A549 (cell line): ENCODE data around the gene PTPRD.

ENCODE experiments used
- HDAC2 ChIP-seq: fragments of 200-600 bp; sonication (generic); IDR thresholded peaks from 2 replicates; pipeline ENCODE4 v1.6.1; 2016
- HOXA7 ChIP-seq: fragments of 250-450 bp; sonication (Bioruptor Pico); IDR thresholded peaks from 2 replicates; pipeline ENCODE4 v1.5.0; 2020; ENCODE audit warnings: mild to moderate bottlenecking, moderate library complexity
- KDM5A ChIP-seq: fragments of 200-600 bp; sonication (generic); IDR thresholded peaks from 2 replicates; pipeline ENCODE4 v1.6.1; 2016; ENCODE audit warnings: antibody characterized with exemption, mild to moderate bottlenecking
- MAZ ChIP-seq: fragments of 150-350 bp; IDR thresholded peaks from 2 replicates; pipeline ENCODE4 v1.6.1; 2014; ENCODE audit warnings: antibody characterized with exemption, low read depth, low read length, borderline replicate concordance
- POLR2A ChIP-seq: IDR thresholded peaks from 2 replicates; pipeline ENCODE4 v1.6.1; 2012; ENCODE audit warnings: mild to moderate bottlenecking, low read length
- SMC3 ChIP-seq: fragments of >200 bp; sonication (Bioruptor Twin); formaldehyde crosslinking; IDR thresholded peaks from 3 replicates; pipeline ENCODE4 v1.6.1; 2018; ENCODE audit warnings: inconsistent platforms
- ZFP36 ChIP-seq: fragments of 450-650 bp; IDR thresholded peaks from 2 replicates; pipeline ENCODE4 v1.6.1; 2014; ENCODE audit warnings: borderline replicate concordance; ENCODE audit not compliant: partially characterized antibody
- TF ChIP-seq, protein P1 (sequence below): fragments of >200 bp; sonication (Bioruptor Twin); formaldehyde crosslinking; IDR thresholded peaks from 3 replicates; pipeline ENCODE4 v1.5.1; 2016
- TF ChIP-seq, protein P2 (sequence below): fragments of 450-650 bp; IDR thresholded peaks from 2 replicates; pipeline ENCODE4 v1.6.1; 2014; ENCODE audit warnings: antibody characterized with exemption

DNA sequence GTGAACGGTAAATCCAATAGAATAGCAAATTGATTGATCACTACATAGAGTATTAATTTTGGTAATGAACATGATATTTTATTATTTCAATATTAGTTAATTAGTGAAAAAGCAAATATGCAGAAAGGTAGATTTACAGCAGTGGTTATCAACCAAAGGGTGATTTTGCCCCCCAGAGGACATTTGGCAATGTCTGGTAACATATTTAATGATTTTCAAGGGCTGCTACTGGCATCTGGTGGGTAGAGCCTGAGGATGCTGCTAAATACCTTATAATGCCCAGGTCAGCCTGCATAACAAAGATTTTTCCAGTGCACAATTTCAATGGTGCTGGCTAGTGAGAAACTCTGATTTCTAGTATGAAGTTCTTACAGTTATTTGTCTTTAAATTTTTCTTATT is 1313.7 kb downstream of the PTPRD start:
- TF ChIP-seq POLR2A: no peak
- no peak for TF ChIP-seq KDM5A
- TF ChIP-seq, protein P1, sequence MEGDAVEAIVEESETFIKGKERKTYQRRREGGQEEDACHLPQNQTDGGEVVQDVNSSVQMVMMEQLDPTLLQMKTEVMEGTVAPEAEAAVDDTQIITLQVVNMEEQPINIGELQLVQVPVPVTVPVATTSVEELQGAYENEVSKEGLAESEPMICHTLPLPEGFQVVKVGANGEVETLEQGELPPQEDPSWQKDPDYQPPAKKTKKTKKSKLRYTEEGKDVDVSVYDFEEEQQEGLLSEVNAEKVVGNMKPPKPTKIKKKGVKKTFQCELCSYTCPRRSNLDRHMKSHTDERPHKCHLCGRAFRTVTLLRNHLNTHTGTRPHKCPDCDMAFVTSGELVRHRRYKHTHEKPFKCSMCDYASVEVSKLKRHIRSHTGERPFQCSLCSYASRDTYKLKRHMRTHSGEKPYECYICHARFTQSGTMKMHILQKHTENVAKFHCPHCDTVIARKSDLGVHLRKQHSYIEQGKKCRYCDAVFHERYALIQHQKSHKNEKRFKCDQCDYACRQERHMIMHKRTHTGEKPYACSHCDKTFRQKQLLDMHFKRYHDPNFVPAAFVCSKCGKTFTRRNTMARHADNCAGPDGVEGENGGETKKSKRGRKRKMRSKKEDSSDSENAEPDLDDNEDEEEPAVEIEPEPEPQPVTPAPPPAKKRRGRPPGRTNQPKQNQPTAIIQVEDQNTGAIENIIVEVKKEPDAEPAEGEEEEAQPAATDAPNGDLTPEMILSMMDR: no peak
- TF ChIP-seq MAZ: no peak
- no peak for TF ChIP-seq HDAC2
- no peak for TF ChIP-seq ZFP36
- no peak for TF ChIP-seq HOXA7
- TF ChIP-seq, protein P2, sequence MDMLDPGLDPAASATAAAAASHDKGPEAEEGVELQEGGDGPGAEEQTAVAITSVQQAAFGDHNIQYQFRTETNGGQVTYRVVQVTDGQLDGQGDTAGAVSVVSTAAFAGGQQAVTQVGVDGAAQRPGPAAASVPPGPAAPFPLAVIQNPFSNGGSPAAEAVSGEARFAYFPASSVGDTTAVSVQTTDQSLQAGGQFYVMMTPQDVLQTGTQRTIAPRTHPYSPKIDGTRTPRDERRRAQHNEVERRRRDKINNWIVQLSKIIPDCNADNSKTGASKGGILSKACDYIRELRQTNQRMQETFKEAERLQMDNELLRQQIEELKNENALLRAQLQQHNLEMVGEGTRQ: no peak
- TF ChIP-seq SMC3: no peak
